CD4-positive, alpha-beta memory T cell (primary cell): Measurements from ENCODE around the gene ZNF318. TPM values are rescaled to one million over a fixed set of nuclear protein-coding genes. Genes with fewer than 3 reads are reported as not detected.
"Not testable (repeated sequence)": the region's sequence is repeated elsewhere in the genome, so short reads cannot be mapped to it uniquely, and the experiment has no call there.

ENCODE experiments used
- CTCF ChIA-PET: fragments of 350-600 bp; sonication (Branson Sonifier 250); formaldehyde crosslinking; loops from one replicate; lab custom pipeline; 2021; ENCODE audit warnings: inconsistent platforms; ENCODE audit not compliant: partially characterized antibody; lab: Charles Lee
- POLR2A ChIA-PET: fragments of 350-600 bp; sonication (Branson Sonifier 250); formaldehyde crosslinking; loops from one replicate; lab custom pipeline; 2021; ENCODE audit not compliant: partially characterized antibody; lab: Charles Lee
- DNase-seq, 5 donors: peaks; one replicate each; pipeline versions ENCODE4 v3.0.0 to v3.0.0-alpha.2; 2020 to 2022; ENCODE audit warnings: mixed read lengths in 1 of 5
- H3K27ac ChIP-seq: one replicate; pipeline ENCODE4 v1.7.0; 2013; ENCODE audit warnings: low read depth, low read length
- H3K27me3 ChIP-seq: 2 replicates; pipeline ENCODE4 v1.7.0; 2013; ENCODE audit warnings: mild to moderate bottlenecking, low read length, moderate library complexity; ENCODE audit not compliant: insufficient read depth
- H3K36me3 ChIP-seq: 2 replicates; pipeline ENCODE4 v1.7.0; 2013; ENCODE audit warnings: mild to moderate bottlenecking, low read length, moderate library complexity; ENCODE audit not compliant: insufficient read depth
- H3K4me1 ChIP-seq: 2 replicates; pipeline ENCODE4 v1.7.0; 2013; ENCODE audit warnings: mild to moderate bottlenecking, low read length, moderate library complexity; ENCODE audit not compliant: insufficient read depth
- H3K4me3 ChIP-seq, 2 donors: one replicate each; pipeline ENCODE4 v1.7.0; 2013; ENCODE audit warnings: low read length in 2 of 2, mild to moderate bottlenecking in 1 of 2
- H3K9me3 ChIP-seq, 2 donors: one replicate each; pipeline ENCODE4 v1.7.0; 2013; ENCODE audit warnings: low read length in 2 of 2, control low read depth in 1 of 2; ENCODE audit not compliant: control insufficient read depth in 1 of 2
- H3K27ac Mint-ChIP-seq, 7 donors: one replicate each; pipeline ENCODE4 v1.8.0; 2020 to 2021; ENCODE audit warnings: mixed read lengths in 7 of 7, mild to moderate bottlenecking in 6 of 7, inconsistent platforms in 3 of 7, moderate library complexity in 3 of 7
- H3K27me3 Mint-ChIP-seq, 2 donors: one replicate each; pipeline ENCODE4 v1.8.0; 2020 to 2021; ENCODE audit warnings: mixed read lengths in 2 of 2
- H3K36me3 Mint-ChIP-seq, 2 donors: one replicate each; pipeline ENCODE4 v1.8.0; 2020 to 2021; ENCODE audit warnings: mixed read lengths in 2 of 2, inconsistent platforms in 1 of 2, mild to moderate bottlenecking in 1 of 2
- H3K4me1 Mint-ChIP-seq, 4 donors: one replicate each; pipeline ENCODE4 v1.8.0; 2020 to 2021; ENCODE audit warnings: mixed read lengths in 4 of 4, mild to moderate bottlenecking in 1 of 4
- H3K4me3 Mint-ChIP-seq, 8 donors: one replicate each; pipeline ENCODE4 v1.8.0; 2020 to 2021; ENCODE audit warnings: mixed read lengths in 8 of 8, mild to moderate bottlenecking in 7 of 8, moderate library complexity in 6 of 8, inconsistent platforms in 3 of 8
- H3K9me3 Mint-ChIP-seq, 8 donors: one replicate each; pipeline ENCODE4 v1.8.0; 2020 to 2021; ENCODE audit warnings: mixed read lengths in 8 of 8, mild to moderate bottlenecking in 5 of 8, inconsistent platforms in 3 of 8, moderate library complexity in 1 of 8
- intact Hi-C: fragments of 100-400 bp; cut with micrococcal nuclease; formaldehyde crosslinking; loops from one replicate; pipeline ENCODE4 v1.15.1; 2023
- polyA plus RNA-seq, 2 donors: library from polyadenylated mRNA; unstranded; fragments of 300-500 nt; fragmentation: Illumina TruSeq; gene quantifications; one replicate each; pipeline ENCODE4 v1.2.3, GENCODE V29; 2021
- total RNA-seq, 2 experiments: library from RNA; stranded (reverse); gene quantifications; one replicate each; pipeline ENCODE4 v1.2.3, GENCODE V29; 2021

The ZNF318 gene
- total and polyA plus RNA-seq, 4 experiments from 2014 or later, result 1.3 to 32.2 (median 18.8) TPM

DNA sequence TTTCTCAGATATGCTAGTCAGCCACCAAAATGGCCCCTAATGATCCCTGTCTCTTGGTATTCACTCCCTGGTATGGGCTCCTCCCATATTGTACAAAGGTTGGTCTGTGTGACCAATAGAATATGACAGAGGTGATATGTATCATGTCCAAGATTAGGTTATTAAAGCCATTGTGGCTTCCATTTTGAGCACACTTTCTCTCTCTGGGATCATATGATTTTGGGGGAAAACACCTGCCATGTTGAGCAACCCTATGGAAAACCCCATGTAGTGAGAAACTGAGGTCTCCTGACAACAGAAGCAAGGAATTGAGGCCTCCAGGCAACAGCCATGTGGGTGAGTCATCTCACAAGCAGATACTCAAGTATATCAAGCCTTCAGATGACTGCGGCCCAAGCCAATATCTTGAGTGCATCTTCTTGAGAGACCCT is 7.1 kb upstream of the ZNF318 start:
- POLR2A ChIA-PET, result interaction anchor here (1.4 to 9.6 kb wide), 2 partner anchors 7 to 9 kb away, joined by 6 to 197 read pairs; partner anchors contain the start of gene ZNF318
- Histone ChIP-seq H3K27me3 (no peaks in the 10 kb centered on the region), H3K4me1 (peaks cover 9% of the 10 kb centered on the region), H3K9me3 (no peaks in the 10 kb centered on the region), H3K27ac (no peak overlapping the region), H3K36me3 (no peaks in the 10 kb centered on the region), H3K4me3 (no peak overlapping the region)
- Mint-ChIP-seq H3K36me3 (no peaks in the 10 kb centered on the region), H3K27ac (no peak overlapping the region), H3K4me3 (no peak overlapping the region), H3K4me1 (peaks cover 14 to 29% (median 22%) of the 10 kb centered on the region in 4 donors), H3K27me3 (no peaks in the 10 kb centered on the region), H3K9me3 (peaks cover 0 to 1% (median 0%) of the 10 kb centered on the region in 8 donors)
- intact Hi-C loops, result no loop called here
- no peak for DNase-seq
- CTCF ChIA-PET, result no interaction called here

GRCh38 chr6:43375693-43376092 is 6.2 kb upstream of the ZNF318 start:
- Mint-ChIP-seq H3K4me1 (peaks cover 11 to 22% (median 18%) of the 10 kb centered on the region in 4 donors), H3K4me3 (no peak overlapping the region), H3K9me3 (peaks cover 0 to 1% (median 0%) of the 10 kb centered on the region in 8 donors), H3K27ac (peak overlapping the region in 1 of 7 donors; percentile 48), H3K36me3 (no peaks in the 10 kb centered on the region), H3K27me3 (no peaks in the 10 kb centered on the region)
- Histone ChIP-seq H3K4me1 (peaks cover 5% of the 10 kb centered on the region), H3K9me3 (no peaks in the 10 kb centered on the region), H3K27me3 (no peaks in the 10 kb centered on the region), H3K36me3 (no peaks in the 10 kb centered on the region), H3K4me3 (no peak overlapping the region), H3K27ac (no peak overlapping the region)
- ChIA-PET POLR2A (interaction anchor here (1.4 to 9.6 kb wide), 2 partner anchors 8 kb away, joined by 6 to 197 read pairs; partner anchors contain the start of gene ZNF318), CTCF (interaction anchor here (0.8 to 1.8 kb wide), 2 partner anchors 8 to 15 kb away, joined by 3 to 5 read pairs; no protein-coding TSS in a partner anchor)
- intact Hi-C loops, result no loop called here
- no peak for DNase-seq

DNA sequence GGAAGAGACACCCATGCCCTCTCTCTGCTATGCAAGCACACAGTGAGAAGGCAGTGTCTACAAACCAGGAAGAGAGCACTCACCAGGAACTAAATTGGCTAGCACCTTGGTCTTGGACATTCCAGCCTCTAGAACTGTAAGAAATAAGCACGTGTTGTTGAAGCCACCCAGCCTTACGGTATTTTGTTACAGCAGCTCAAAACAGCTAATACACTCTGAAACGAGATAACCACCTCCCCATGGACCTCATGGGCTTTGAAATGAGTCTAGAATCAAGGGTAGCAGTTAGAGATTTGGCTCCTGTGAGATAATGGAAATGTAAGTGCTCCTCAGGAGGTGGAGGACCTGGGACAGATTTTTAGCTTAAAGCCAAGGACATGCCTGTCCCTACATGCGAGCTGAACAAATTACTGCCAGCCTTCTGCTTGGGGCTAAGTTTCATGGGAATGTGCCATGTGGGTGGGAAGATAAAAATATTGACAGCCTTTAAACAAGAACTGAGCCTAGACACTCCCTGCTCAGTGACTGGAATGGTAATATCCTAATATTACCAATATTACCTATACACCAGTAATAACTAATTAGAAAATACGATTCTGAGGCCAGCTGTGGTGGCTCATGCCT is 3.9 kb upstream of the ZNF318 start:
- intact Hi-C loops, result no loop called here
- no peak overlapping the region for H3K27ac ChIP-seq
- H3K27me3 ChIP-seq, result no peaks in the 10 kb centered on the region
- DNase-seq, result no peak
- H3K36me3 ChIP-seq, result no peaks in the 10 kb centered on the region
- peak overlapping the region in 1 of 7 donors; percentile 2 for H3K27ac Mint-ChIP-seq
- no peak overlapping the region for H3K4me3 ChIP-seq
- no peaks in the 10 kb centered on the region for H3K9me3 ChIP-seq
- H3K4me1 Mint-ChIP-seq, result peaks cover 8 to 19% (median 16%) of the 10 kb centered on the region in 4 donors
- no peaks in the 10 kb centered on the region for H3K27me3 Mint-ChIP-seq
- POLR2A ChIA-PET, result interaction anchor here (2.0 kb wide), 1 partner anchor 11 kb away, joined by 9 read pairs; no protein-coding TSS in a partner anchor
- H3K4me3 Mint-ChIP-seq, result no peak overlapping the region
- peaks cover 0 to 2% (median 0%) of the 10 kb centered on the region in 8 donors for H3K9me3 Mint-ChIP-seq
- CTCF ChIA-PET, result interaction anchor here (1.0 kb wide), 1 partner anchor 10 kb away, joined by 5 read pairs; no protein-coding TSS in a partner anchor
- H3K4me1 ChIP-seq, result peaks cover 14% of the 10 kb centered on the region
- H3K36me3 Mint-ChIP-seq, result peaks cover 0 to 2% of the 10 kb centered on the region in 2 donors

GRCh38 chr6:43370003-43370580 is 645 bp upstream of the ZNF318 start:
- H3K9me3 ChIP-seq, H3K36me3 Mint-ChIP-seq, H3K27me3 Mint-ChIP-seq, DNase-seq, H3K36me3 ChIP-seq, H3K9me3 Mint-ChIP-seq, H3K27me3 ChIP-seq, intact Hi-C loops: not testable (repeated sequence)
- Histone ChIP-seq H3K4me1 (peaks cover 39% of the 10 kb centered on the region), H3K27ac (peak overlapping the region; percentile 86), H3K4me3 (peak overlapping the region; percentile 24 to 69)
- H3K27ac Mint-ChIP-seq, result peak overlapping the region; percentile 94 to 97 (median 97)
- peak overlapping the region; percentile 88 to 94 (median 91) for H3K4me3 Mint-ChIP-seq
- ChIA-PET CTCF (interaction anchor here (0.6 to 4.0 kb wide), 10 partner anchors 8 to 917 kb away, joined by 3 to 21 read pairs (median 4); partner anchors contain the start of gene CRIP3), POLR2A (interaction anchor here (0.6 to 8.3 kb wide), 32 partner anchors 10 to 441 kb away, joined by 3 to 197 read pairs (median 5); partner anchors contain the start of genes ABCC10, CNPY3, CRIP3 and DLK2)
- H3K4me1 Mint-ChIP-seq, result peaks cover 27 to 46% (median 34%) of the 10 kb centered on the region in 4 donors

DNA sequence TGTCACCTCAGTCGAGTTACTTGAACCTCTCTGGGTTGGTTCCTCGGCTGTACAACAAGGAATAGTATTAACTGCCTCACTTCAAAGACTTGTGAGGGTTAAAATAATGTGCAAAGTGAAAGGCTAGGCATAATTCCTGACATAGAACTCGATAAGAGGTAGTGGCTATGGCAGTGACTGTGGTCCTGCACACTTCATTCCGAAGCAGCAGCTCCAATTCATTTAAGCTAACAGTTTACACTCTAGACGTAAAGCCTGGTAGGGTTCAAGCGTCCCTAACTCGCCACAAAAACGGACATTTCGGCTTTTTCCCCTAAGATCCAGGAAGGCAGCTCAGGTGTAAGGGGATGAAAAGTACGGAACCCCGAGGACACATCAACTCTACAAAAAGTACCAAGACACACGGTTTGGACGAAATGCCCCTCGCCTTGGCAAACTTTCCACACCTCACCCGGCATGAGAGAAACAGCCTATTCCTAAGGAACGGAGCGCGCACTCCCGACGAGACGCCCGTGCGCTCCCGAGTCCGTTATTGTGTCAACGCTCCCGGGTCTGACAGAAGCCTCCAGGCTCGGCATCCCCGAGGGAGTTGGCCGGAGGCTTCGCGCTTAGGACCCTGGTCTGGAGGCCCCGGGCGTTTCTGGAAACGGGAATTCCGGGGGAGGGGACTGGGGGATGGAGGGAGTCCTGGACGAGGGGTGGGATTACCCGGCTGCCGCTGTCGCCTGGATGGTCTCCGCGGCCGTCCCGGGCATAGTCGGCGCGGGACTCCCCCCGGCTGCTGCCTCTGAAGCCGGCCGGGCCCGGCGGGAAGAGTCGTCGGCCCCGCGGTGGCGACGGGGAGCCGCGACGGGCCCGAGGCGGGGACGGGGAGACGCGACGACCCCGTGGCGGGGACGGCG is 937 bp downstream of the ZNF318 start:
- Mint-ChIP-seq H3K9me3 (peaks cover 0 to 2% (median 0%) of the 10 kb centered on the region in 8 donors), H3K27me3 (no peaks in the 10 kb centered on the region), H3K4me1 (peaks cover 33 to 60% (median 43%) of the 10 kb centered on the region in 4 donors), H3K27ac (peak overlapping the region; percentile 75 to 95 (median 92)), H3K36me3 (peaks cover 11 to 20% of the 10 kb centered on the region in 2 donors), H3K4me3 (peak overlapping the region; percentile 90 to 95 (median 94))
- Histone ChIP-seq H3K27ac (peak overlapping the region; percentile 60), H3K36me3 (peaks cover 10% of the 10 kb centered on the region), H3K4me1 (peaks cover 39% of the 10 kb centered on the region), H3K27me3 (no peaks in the 10 kb centered on the region), H3K9me3 (no peaks in the 10 kb centered on the region), H3K4me3 (peak overlapping the region; percentile 63 to 69)
- ChIA-PET CTCF (interaction anchor here (1.3 to 4.0 kb wide), 3 partner anchors 12 to 29 kb away, joined by 5 to 21 read pairs (median 12); no protein-coding TSS in a partner anchor), POLR2A (interaction anchor here (0.7 to 8.3 kb wide), 24 partner anchors 8 to 440 kb away, joined by 3 to 197 read pairs (median 5); partner anchors contain the start of genes ABCC10, CNPY3, CRIP3 and GTPBP2)
- intact Hi-C loops, result loop anchor here (1.0 to 10.0 kb wide), 9 partner anchors 15 to 206 kb away; partner anchors contain the start of genes ABCC10, DLK2, DNPH1 and SRF
- peak in 2 of 5 donors; percentile 9 to 17 for DNase-seq

DNA sequence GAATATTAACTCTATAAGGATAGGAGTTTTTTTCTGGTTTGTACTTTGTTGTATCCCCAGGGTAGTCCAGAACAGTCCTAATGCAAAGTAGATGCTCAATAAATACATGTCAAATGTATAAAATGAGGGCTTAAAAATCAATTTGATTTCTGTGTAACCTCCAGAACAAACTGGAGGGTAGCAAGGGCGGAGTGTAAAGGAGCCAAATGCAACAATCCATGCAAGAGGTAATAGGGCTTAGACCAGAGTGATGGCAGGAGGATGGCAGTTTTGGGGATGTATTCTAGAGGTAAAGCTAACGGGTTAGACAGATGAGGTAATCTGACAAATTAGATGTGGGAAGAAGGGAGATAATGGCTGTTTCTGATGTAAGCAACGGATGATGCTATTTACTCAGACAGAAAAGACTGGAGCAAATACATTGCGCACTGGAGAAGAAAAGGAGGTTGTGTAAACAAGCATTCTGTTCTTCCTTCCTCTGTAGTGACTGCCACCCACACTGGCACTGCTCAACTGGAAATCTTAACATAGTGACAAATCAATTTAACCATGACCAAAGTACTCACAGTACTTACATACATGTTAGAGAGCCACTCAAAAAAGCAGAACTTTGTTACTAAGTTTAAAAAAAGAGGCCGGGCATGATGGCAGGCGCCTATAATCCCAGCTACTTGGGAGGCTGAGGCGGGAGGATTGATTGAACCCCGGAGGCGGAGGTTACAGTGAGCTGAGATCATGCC is 2.0 kb downstream of the ZNF318 start:
- Histone ChIP-seq H3K27ac (no peak overlapping the region), H3K27me3 (no peaks in the 10 kb centered on the region), H3K4me1 (peaks cover 39% of the 10 kb centered on the region), H3K4me3 (no peak overlapping the region), H3K36me3 (peaks cover 14% of the 10 kb centered on the region), H3K9me3 (no peaks in the 10 kb centered on the region)
- Mint-ChIP-seq H3K27ac (peak overlapping the region; percentile 6 to 84 (median 46)), H3K27me3 (no peaks in the 10 kb centered on the region), H3K9me3 (peaks cover 0 to 2% (median 0%) of the 10 kb centered on the region in 8 donors), H3K4me3 (peak overlapping the region; percentile 74 to 95 (median 92)), H3K36me3 (peaks cover 15 to 25% of the 10 kb centered on the region in 2 donors), H3K4me1 (peaks cover 35 to 69% (median 48%) of the 10 kb centered on the region in 4 donors)
- ChIA-PET POLR2A (interaction anchor here (0.9 to 8.3 kb wide), 6 partner anchors 7 to 60 kb away, joined by 3 to 197 read pairs (median 11); partner anchors contain the start of gene ABCC10), CTCF (interaction anchor here (0.7 to 4.0 kb wide), 5 partner anchors 13 to 932 kb away, joined by 3 to 21 read pairs (median 5); no protein-coding TSS in a partner anchor)
- DNase-seq, result no peak
- intact Hi-C loops, result loop anchor here (5.0 to 10.0 kb wide), 3 partner anchors 87 to 140 kb away; partner anchors contain the start of genes DLK2 and DNPH1
